ENCODE measurements around the gene LRRC36. TPM values are rescaled to one million over a fixed set of nuclear protein-coding genes. Genes with fewer than 3 reads are reported as not detected.

LRRC36 gene
- total RNA-seq, 1 experiment from 2014 or later = not detected

DNA sequence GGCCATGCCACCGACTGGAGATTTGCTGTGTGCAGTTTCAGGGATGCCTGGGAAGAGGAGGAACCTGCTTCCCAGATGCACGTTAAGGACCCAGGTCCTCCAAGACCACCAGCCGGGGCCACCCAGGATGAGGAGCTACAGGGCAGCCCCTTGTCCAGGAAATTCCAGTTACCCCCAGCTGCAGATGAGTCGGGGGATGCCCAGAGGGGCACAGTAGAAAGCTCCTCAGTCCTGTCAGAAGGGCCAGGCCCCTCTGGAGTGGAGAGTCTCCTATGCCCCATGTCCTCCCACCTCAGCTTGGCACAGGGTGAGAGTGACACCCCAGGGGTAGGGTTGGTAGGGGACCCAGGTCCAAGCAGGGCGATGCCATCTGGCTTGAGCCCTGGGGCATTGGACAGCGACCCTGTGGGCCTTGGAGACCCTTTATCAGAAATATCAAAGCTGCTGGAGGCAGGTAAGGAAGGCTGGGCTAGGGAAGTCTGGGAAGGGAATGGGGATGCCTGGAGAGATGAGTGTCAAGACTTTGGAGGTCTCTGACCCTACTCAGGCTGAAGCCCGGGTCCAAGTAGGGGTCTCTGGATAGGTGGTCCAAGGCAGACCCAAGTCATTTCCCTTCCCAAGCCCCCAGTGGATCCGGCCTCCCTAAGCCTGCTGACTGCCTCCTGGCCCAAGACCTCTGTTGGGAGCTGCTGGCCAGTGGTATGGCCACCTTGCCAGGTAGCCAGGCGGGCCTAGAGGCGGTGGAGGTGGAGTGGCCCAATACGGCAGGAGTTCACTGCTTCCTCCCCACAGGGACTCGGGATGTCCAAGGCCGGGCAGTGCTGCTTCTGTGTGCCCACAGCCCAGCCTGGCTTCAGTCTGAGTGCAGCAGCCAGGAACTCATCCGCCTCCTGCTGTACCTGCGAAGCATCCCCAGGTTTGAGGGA, 46.3 kb upstream of the LRRC36 start:
- intact Hi-C loops (cut with micrococcal nuclease) = no loop called here
- Histone ChIP-seq H3K27me3 (ENCODE audit: insufficient read depth, low read length) (no peaks in the 10 kb centered on the region), H3K9me3 (ENCODE audit: control insufficient read depth in 1 of 2, insufficient read depth in 1 of 2, low read depth in 1 of 2, low read length in 2 of 2) (no peaks in the 10 kb centered on the region), H3K9ac (ENCODE audit: low read length) (peak overlapping the region; percentile 88), H3K4me2 (ENCODE audit: low read length) (peak overlapping the region; percentile 96), H2AFZ (ENCODE audit: low read depth, low read length, poor library complexity, severe bottlenecking) (no peak overlapping the region), H3K79me2 (ENCODE audit: insufficient read depth, low read length) (peaks cover 28% of the 10 kb centered on the region), H3K36me3 (ENCODE audit: control insufficient read depth in 1 of 2, insufficient read depth in 2 of 2, low read length in 2 of 2) (peaks cover 5 to 17% of the 10 kb centered on the region in 2 experiments; a peak in 2 of 4 replicates), H3K4me1 (ENCODE audit: control insufficient read depth in 1 of 2, insufficient read depth in 2 of 2, low read length in 2 of 2) (peaks cover 28 to 39% of the 10 kb centered on the region in 2 experiments), H3K9me2 (ENCODE audit: insufficient read depth) (no peaks in the 10 kb centered on the region), H3K27ac (ENCODE audit: low read depth, low read length) (peak overlapping the region; percentile 91; the same call in 1 of the 2 replicates), H3K4me3 (replicated peaks in 1 of 2; ENCODE audit: low read depth in 1 of 2, low read length in 2 of 2) (peak overlapping the region; percentile 54 to 86), H4K20me1 (ENCODE audit: insufficient read depth) (no peaks in the 10 kb centered on the region)
- CTCF ChIA-PET = no interaction called here
- POLR2A ChIA-PET = interaction anchor here (1.4 kb wide), 1 partner anchor 32 kb away, joined by 3 read pairs; no protein-coding TSS in a partner anchor
- TF ChIP-seq POLR2A (IDR thresholded peaks at IDR 0.05; ENCODE audit: borderline replicate concordance, extremely low read depth, insufficient read depth, insufficient read length) (no peak), EZH2 (IDR thresholded peaks at IDR 0.05) (no peak), CBX3 (IDR thresholded peaks at IDR 0.05; ENCODE audit: low read depth) (no peak), POLR2AphosphoS5 (IDR thresholded peaks at IDR 0.05; ENCODE audit: low read depth, low read length) (no peak), ZFX (IDR thresholded peaks at IDR 0.05) (no peak), RAD21 (IDR thresholded peaks at IDR 0.05; ENCODE audit: low read depth) (no peak), EGR1 (IDR thresholded peaks at IDR 0.05; ENCODE audit: low read depth) (no peak), YY1 (IDR thresholded peaks at IDR 0.05; ENCODE audit: extremely low read depth, insufficient replicate concordance, low read depth, low read length) (no peak)
- TF ChIP-seq, protein P1, sequence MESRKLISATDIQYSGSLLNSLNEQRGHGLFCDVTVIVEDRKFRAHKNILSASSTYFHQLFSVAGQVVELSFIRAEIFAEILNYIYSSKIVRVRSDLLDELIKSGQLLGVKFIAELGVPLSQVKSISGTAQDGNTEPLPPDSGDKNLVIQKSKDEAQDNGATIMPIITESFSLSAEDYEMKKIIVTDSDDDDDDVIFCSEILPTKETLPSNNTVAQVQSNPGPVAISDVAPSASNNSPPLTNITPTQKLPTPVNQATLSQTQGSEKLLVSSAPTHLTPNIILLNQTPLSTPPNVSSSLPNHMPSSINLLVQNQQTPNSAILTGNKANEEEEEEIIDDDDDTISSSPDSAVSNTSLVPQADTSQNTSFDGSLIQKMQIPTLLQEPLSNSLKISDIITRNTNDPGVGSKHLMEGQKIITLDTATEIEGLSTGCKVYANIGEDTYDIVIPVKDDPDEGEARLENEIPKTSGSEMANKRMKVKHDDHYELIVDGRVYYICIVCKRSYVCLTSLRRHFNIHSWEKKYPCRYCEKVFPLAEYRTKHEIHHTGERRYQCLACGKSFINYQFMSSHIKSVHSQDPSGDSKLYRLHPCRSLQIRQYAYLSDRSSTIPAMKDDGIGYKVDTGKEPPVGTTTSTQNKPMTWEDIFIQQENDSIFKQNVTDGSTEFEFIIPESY (IDR thresholded peaks at IDR 0.05; ENCODE audit: extremely low read depth, insufficient replicate concordance, low read length) = no peak
- TF ChIP-seq, protein P2, sequence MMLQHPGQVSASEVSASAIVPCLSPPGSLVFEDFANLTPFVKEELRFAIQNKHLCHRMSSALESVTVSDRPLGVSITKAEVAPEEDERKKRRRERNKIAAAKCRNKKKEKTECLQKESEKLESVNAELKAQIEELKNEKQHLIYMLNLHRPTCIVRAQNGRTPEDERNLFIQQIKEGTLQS (IDR thresholded peaks at IDR 0.05) = no peak
- ATAC-seq (no peak), DNase-seq (ENCODE audit: low read depth, low spot score) (no peak)
- RAD21 ChIA-PET (ENCODE audit: low non-redundant PET in 1 of 2, low total read pairs in 2 of 2, uncharacterized antibody in 2 of 2, unreplicated experiment in 2 of 2) = no interaction called here
- TSS peak; percentile 38 for BruUV-seq (replicated peaks)
